Measurements from ENCODE around the gene ATXN7L3B.
A peak's percentile ranks its signal among the peaks of the same experiment; 100 is the strongest.

DNA sequence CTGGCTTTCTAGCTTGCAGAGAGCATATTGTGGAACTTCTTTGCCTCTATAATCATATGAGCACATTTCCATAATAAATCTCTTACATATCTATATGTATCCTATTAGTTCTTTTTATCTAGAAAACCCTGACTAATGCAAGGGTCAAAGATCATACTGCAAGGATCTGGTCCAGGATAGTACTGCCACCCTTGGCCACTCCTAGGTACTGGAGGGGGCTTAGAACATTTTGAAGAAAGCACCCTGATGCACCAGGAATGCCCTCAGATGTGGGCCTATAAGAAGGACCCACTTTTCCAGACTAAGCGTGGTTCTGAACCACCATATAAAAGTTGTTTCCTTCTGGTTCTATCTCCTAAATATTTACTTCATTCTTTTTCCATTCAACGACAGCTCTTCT is 14.6 kb downstream of the ATXN7L3B start:
- TF ChIP-seq, protein P1, sequence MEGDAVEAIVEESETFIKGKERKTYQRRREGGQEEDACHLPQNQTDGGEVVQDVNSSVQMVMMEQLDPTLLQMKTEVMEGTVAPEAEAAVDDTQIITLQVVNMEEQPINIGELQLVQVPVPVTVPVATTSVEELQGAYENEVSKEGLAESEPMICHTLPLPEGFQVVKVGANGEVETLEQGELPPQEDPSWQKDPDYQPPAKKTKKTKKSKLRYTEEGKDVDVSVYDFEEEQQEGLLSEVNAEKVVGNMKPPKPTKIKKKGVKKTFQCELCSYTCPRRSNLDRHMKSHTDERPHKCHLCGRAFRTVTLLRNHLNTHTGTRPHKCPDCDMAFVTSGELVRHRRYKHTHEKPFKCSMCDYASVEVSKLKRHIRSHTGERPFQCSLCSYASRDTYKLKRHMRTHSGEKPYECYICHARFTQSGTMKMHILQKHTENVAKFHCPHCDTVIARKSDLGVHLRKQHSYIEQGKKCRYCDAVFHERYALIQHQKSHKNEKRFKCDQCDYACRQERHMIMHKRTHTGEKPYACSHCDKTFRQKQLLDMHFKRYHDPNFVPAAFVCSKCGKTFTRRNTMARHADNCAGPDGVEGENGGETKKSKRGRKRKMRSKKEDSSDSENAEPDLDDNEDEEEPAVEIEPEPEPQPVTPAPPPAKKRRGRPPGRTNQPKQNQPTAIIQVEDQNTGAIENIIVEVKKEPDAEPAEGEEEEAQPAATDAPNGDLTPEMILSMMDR (IDR thresholded peaks at IDR 0.05 in 2 of 3, conservative IDR thresholded peaks at IDR 0.05 in 1 of 3; ENCODE audit: insufficient read depth in 2 of 3, low read depth in 1 of 3, low read length in 3 of 3) = peak in 1 of 3 experiments; percentile 23; a peak in 3 of 6 replicates
- no peak for TF ChIP-seq FOXM1 (IDR thresholded peaks at IDR 0.05; ENCODE audit: low read depth)
- no peak for TF ChIP-seq FOXM1 (CRISPR knock-in tag; IDR thresholded peaks at IDR 0.05; ENCODE audit: low read depth)
- no peak for TF ChIP-seq NBN (IDR thresholded peaks at IDR 0.05; ENCODE audit: low read depth)
- TF ChIP-seq HDAC2 (IDR thresholded peaks at IDR 0.05) = no peak
- TF ChIP-seq, protein P2, sequence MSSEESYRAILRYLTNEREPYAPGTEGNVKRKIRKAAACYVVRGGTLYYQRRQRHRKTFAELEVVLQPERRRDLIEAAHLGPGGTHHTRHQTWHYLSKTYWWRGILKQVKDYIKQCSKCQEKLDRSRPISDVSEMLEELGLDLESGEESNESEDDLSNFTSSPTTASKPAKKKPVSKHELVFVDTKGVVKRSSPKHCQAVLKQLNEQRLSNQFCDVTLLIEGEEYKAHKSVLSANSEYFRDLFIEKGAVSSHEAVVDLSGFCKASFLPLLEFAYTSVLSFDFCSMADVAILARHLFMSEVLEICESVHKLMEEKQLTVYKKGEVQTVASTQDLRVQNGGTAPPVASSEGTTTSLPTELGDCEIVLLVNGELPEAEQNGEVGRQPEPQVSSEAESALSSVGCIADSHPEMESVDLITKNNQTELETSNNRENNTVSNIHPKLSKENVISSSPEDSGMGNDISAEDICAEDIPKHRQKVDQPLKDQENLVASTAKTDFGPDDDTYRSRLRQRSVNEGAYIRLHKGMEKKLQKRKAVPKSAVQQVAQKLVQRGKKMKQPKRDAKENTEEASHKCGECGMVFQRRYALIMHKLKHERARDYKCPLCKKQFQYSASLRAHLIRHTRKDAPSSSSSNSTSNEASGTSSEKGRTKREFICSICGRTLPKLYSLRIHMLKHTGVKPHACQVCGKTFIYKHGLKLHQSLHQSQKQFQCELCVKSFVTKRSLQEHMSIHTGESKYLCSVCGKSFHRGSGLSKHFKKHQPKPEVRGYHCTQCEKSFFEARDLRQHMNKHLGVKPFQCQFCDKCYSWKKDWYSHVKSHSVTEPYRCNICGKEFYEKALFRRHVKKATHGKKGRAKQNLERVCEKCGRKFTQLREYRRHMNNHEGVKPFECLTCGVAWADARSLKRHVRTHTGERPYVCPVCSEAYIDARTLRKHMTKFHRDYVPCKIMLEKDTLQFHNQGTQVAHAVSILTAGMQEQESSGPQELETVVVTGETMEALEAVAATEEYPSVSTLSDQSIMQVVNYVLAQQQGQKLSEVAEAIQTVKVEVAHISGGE (CRISPR knock-in tag; IDR thresholded peaks at IDR 0.05) = no peak
- TF ChIP-seq ZBTB8A (IDR thresholded peaks at IDR 0.05; ENCODE audit: partially characterized antibody) = no peak
- no peak for TF ChIP-seq ZNF274 (IDR thresholded peaks at IDR 0.05; ENCODE audit: borderline replicate concordance, low read depth, low read length)
